Endometrial microvascular endothelial cells (primary cell): Measurements from ENCODE around the gene CHAD. TPM values are rescaled to one million over a fixed set of nuclear protein-coding genes. Genes with fewer than 3 reads are reported as not detected.
"Not testable (repeated sequence)": the region's sequence is repeated elsewhere in the genome, so short reads cannot be mapped to it uniquely, and the experiment has no call there.

ENCODE experiments used
- in situ Hi-C: cut with HindIII; loops from 2 replicates; pipeline ENCODE4 v1.10.0; 2017; ENCODE audit warnings: low sequenced_read_pairs, low pct_unique_long_range_greater_than_20kb; ENCODE audit errors: inconsistent ontology term
- total RNA-seq: library from RNA; depleted of rRNA; stranded (reverse); fragments of >200 nt; gene quantifications from one replicate; pipeline ENCODE4 v1.2.3, GENCODE V29; 2015; ENCODE audit errors: inconsistent ontology term

Gene CHAD
- total RNA-seq, 1 donor from 2014 or later = not detected

DNA sequence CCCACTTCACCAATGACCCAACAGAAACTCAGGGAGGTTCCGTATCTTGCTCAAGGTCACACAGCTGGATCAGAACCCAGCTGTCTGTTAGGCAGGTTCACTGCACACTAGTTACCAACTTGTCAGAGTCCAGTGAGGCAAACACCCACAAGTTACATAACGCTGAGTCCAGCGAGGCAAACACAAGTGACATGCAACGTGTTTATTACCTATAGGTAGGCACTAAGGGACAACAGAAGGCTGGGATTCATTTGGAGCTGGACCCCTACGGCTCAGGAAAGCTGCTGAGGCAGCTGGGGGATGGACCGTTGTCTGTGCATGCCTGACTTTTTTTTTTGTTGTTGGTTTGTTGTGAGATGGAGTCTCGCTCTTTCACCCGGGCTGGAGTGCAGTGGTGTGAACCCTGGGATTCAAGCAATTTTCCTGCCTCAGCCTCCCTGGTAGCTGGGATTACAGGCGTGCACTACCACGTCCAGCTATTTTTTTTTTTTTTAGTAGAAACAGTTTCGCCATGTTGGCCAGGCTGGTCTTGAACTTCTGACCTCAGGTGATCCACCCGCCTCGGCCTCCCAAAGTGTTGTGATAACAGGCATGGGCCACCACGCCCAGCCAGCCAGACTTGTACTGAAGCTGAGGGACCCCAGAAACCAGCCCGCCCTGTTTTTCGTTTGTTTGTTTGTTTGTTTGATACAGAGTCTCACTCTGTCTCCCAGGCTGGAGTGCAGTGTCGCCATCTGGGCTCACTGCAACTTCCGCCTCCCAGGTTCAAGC, 8.1 kb upstream of the CHAD start:
- in situ Hi-C loops = no loop called here

DNA sequence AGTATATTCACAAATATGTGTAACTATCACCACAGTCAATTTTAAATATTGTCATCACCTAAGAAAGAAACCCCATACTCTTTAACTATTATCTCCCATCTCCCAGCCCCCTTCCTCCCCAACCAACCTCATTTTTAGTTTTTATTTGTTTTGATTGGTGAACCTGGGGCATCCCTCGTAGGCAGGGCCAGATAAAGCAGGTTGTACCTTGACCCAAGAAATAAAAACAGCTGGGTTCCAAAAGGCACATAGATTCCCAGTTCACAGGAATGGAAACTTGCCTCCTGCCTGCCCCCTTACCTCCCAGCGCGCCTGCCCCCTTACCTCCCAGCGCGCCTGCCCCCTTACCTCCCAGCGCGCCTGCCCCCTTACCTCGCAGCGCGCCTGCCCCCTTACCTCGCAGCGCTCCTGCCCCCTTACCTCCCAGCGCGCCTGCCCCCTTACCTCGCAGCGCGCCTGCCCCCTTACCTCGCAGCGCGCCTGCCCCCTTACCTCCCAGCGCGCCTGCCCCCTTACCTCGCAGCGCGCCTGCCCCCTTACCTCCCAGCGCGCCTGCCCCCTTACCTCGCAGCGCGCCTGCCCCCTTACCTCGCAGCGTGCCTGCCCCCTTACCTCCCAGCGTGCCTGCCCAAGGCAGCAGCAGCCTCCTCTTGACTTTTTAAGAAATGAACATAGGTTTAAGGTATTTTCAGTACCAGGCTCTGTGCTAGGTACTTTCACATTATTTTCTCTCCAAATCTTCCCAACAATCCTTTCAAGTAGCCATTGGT, 7.3 kb upstream of the CHAD start:
- in situ Hi-C loops = not testable (repeated sequence)

DNA sequence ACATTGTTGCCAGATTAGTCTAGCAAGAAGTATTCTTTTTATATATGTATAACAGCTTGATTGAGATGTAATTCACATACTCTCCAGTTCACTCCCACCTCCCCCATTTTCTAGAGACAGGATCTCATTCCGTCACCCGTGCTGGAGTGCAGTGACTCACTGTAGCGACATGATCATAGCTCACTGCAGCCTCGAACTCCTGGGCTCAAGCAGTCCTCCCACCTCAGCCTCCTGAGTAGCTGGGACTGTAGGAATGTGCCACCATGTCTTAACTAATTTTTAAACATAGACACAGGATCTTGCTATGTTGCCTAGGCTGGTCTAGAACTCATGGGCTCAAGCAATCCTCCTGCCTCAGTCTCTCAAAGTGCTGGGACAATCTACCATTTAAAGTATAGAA, 6.7 kb upstream of the CHAD start:
- in situ Hi-C loops = no loop called here

DNA sequence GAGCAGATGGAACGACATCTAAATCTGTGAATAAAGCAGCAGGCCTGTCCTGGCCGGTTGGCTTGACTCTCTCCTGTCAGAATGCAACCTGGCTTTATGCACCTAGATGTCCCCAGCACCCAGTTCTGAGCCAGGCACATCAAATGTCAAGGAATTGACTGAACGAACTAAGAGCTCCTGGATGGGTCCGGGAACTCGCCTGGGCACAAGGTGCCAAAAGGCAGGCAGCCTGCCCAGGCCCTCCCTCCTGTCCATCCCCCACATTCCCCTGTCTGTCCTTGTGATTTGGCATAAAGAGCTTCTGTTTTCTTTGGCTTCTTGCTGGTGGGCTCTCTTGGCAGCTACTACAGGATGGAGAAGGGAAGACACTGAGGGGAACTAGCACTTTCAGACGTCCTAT, 5.8 kb upstream of the CHAD start:
- in situ Hi-C loops = no loop called here

DNA sequence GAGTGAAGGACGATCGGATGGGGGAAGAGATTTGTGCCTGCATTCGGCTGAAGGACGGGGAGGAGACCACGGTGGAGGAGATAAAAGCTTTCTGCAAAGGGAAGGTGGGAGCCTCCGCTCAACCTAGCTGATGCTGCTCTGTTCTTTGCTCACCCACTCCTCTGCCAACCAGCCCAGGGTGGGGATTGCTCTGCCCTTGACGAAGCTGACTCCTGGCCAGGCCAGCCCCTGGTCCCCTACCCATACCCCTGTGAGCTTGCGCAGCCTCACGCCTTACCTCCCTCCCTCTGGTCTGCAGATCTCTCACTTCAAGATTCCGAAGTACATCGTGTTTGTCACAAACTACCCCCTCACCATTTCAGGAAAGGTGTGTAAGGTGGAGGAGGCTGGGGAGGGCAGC, 5.2 kb upstream of the CHAD start:
- in situ Hi-C loops = no loop called here

DNA sequence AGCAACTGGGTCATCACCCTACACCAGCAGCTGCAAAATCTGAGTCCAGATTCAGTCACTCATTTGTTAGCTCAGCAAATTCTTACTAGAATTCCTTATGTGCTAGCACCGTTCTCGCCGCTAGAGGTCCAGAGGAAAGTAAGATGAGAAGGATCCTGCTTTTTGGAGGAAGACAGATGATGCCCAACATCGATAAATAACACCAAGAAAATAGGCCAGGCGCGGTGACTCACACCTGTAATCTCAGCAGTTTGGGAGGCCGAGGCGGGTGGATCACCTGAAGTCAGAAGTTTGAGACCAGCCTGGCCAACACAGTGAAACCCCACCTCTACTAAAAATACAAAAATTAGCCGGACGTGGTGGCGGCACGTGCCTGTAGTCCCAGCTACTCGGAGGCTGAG, 4.1 kb upstream of the CHAD start:
- in situ Hi-C loops = not testable (repeated sequence)

DNA sequence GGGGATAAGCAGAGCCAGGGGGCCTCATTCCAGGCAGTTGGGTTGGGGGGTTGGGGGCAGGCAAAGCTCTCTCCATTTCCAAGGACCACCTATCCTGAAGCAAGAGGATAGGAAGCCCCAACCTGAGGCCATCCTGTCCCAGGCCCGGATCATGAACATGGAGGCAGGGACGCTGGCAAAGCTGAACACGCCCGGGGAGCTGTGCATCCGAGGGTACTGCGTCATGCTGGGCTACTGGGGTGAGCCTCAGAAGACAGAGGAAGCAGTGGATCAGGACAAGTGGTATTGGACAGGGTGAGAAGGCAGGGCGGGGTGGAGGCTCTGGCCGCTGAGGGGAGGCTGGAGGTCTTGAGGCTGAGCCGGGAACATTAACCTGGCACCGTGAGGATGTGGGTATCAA, 3.6 kb upstream of the CHAD start:
- in situ Hi-C loops = no loop called here

DNA sequence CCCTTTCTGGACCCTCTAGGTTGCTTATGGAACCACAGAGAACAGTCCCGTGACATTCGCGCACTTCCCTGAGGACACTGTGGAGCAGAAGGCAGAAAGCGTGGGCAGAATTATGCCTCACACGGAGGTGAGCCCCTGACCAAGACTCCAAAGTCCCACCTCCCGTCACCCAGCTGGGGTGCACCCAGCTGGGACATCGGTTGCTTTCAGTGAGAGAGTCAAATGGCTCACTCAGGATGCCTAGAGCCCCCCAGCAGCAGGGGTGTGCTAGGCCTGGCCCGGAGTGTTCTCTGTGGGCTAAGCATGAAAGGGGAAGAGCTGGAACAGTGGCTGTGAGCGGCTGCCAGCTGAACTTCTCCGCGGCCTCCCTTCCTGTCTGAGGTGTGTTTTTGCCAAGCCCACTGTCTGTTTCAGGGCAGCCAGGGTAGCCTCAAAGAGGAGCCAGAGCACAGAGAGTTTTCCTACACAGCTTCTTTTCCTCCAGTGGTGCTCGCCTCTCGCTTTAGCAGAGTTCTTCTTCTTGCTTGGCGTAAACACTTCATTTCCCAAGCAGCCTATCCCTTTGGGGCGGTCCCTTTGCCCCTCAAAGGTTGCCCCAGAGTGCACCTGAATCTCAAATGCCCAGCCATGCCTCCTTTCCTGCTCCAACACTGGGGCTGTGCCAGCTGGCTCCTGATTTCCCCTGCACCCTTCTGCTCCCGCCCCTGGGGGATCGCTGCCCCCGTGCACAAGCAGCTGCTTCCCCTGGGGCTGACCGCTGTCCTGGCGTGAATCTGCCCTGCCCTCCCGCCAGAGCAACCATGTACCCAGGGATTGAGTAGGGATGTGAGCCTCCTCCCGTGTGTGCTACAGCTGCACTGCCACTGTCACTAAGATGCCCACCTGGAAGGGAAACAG, 2.6 kb upstream of the CHAD start:
- in situ Hi-C loops = no loop called here

DNA sequence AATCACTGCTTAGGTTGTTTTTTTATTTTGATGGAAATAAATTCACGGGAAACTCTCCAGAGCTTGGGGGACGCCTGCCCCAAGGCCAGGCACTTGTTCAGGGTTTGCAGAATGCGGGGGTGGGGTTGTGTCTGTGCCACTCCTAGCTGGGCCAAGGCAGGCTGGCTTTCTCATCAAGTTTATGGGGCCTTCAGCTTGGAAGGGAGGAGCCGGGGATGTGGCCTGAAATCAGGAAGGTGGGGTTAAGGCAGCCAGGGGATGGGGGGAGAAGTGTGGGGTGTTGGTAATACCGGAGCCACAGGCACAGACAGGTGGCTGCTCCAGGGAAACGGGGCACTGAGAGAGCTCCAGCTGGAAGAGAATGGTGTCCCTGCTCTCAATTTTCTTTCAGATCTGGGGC, 1.7 kb upstream of the CHAD start:
- in situ Hi-C loops = no loop called here

DNA sequence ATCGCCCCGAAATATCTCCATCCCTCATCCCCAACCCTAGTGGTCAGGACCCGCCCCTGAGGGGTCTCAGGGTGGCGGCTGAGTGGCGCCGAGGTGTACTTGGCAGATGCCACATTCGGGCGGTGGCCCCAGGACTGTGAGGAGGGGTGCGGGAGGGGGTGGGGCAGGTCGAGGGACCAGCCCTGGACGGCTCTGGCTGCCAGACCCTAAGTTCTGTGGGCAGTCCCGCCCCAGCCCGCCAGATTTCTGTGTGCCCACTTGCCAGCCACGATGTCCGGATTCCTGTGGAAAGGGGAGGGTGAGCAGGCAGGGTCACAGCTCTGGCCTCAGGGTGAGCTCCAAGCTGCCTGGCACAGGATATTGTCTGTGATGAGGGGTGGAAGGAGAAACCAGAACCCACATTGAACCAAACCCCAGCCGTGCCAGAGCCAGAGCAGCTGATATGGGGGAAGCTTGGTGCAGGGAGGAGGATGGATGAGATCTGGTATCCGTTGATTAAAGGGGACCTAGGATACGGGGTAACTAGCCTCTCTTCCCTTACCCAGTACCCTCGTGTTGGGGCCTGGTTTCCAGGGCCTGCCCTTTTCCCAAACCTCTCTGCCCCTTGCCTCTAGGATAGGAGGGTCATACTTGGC, 1.1 kb upstream of the CHAD start:
- in situ Hi-C loops = no loop called here

DNA sequence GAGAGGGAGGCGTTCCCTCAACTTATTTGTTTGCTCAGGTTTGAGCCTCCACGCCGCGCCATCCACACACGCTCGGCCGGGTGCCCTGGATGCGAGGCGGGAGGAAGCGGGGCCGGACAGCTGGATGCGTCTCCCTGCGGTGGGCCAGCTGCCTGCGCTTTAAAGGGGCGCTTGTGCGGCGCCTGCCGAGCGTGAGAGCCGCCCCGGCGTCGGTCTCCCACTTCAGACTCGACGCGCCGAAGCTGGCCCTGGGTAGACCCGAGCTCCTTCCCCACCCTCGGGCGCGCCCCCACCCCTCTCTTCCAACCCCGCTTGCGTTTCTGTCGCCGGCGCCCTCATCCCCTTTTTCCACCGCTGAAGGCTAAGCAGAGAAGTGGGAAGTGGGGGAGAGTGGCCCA, 527 bp upstream of the CHAD start:
- in situ Hi-C loops = no loop called here

DNA sequence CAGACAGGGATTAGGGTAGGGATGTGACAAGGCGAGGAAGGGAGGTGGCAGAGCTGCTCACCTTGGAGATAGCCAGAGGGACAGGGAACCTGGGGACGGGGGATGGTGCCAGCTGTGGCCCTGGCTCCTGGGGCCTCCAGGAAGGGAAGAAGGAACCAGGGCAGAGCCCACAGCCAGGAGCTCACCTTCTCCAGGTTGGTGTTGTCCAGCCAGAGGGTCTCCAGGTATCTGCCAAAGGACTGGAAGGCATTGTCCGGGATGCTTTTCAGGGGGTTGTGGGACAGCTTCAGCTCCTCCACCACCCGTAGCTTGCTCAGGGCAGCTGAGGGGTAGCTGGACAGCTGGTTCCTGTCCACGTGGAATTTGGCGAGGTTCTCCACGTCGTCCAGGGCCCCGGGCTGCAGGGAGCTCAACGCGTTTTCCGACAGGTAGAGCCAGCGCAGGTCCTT, 801 bp downstream of the CHAD start:
- in situ Hi-C loops = no loop called here

DNA sequence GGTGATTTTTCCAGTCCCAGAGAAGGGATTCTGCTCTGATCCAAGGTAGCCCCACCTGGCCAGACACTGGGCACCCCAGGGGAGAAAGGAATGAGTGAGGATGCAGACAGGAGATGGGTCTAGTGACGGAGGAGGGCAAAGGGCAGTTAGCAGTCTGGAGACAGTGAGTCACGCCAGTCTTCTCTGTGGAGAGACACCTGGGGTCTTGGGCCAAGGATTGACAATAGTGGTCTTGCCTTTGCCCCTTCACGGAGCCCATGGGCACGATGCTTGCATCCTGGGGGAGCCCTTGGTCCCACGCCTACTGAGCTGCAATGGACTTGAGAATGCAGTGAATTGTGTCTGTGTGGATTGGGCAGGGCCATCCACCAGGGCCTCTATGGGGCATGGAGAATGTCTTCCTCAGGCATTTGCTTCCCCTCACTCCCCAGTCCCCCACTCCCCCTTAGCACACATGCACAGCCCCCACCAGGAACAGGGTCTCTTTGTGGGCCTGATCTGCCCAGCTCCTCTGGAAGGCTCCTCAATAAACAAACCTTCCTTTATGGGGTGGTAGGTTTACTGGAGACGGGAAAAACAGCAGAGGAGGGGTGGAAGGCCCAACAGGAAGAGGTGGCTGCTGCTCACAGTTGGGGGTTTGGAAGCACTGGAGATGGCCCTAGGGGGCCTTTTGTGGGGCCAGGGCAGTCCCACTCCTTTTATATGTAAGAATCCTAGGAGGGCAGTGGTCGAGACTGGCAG, 1.4 kb downstream of the CHAD start:
- in situ Hi-C loops = no loop called here

DNA sequence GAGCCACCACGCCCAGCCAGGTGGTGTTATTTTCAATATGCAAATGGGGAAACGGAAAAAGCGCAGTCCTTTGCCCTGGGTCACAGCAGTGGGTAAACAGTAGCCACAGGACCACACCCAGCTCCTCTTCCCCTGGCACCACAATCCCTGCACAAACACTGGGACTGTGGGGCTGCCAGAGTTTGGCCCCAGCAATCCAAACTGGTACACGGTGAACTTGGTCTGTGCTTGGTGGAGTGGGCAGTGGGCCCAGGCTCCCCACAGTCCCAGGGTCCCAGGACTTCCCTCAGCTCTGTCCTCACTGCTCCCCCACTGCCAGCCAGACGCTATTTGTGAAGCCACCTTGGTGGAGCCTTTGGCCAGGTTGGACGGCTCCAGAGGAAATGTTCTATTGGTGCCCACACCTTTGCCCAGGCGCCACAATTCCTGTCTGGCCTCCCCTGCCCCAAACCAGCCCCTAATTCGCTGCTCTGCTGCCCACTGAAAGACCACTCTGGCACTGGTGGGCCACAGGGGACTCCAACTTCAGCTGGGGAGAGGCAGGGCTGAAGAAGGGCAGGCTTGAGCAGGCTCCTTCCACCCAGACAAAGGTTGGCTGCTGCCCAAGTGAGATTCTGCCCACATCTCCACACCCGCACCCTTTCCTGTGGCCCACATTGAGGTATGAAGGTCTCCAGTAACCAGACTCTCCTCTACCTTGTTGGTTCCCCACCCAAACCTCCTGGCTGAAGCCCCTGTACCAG, 2.1 kb downstream of the CHAD start:
- in situ Hi-C loops = no loop called here

DNA sequence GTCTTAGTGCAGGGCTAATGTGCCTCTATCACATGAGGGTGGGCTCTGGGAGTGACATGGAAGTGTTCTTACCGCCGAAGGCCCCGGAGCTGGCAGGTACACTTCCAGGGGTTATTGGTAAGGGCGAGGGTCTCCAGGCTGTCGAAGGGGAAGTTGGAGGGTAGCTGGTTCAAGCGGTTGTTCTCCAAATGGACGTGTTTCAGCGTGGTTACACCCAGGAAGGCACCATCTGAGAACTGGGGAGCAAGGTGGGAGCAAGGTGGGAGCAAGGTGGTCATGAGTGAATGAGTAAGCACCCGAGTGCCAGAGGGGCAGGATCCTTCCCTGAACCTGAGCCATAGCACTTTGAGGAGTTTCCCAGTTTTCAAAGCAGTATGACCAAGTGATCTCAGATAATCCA, 3.0 kb downstream of the CHAD start:
- in situ Hi-C loops = no loop called here

DNA sequence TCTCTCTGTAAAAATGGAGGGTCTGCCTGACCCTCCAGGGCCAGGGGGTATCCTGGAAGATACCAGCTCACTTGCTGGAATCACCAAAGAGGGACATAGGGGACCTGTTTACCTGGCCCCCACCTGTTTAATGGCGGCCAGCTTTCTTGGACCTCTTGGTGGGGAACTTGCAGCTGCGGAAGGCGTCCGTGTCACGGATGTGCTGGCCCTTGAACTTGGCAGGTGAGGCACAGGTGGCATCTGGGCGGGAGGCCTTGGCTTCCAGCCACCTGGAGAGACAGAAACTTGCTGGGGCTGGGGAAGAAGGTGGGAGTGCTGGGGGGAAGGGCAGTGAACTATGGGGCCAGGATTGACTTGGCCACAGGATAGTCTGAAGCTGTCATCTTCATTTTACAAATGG, 3.5 kb downstream of the CHAD start:
- in situ Hi-C loops = no loop called here

DNA sequence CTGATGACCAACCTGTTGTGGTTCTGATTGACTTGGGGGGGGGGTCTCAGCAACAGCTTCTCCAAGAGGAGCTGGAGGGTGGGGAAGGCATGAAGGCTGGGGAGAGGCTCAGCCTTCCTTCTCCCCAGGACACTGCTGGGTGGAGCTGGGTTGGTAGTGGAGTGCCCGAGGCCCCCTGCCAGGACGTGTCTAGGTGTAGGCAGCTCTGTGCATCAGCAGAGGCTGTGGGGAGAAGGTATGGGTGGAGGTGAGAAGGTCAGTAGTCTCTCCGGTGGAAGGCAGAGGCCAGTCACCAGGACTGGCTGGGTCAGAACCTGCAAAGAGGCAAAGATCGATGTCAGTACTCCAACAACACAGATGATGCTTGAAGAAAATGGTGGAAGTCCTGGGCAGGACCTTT, 3.9 kb downstream of the CHAD start:
- in situ Hi-C loops = no loop called here

DNA sequence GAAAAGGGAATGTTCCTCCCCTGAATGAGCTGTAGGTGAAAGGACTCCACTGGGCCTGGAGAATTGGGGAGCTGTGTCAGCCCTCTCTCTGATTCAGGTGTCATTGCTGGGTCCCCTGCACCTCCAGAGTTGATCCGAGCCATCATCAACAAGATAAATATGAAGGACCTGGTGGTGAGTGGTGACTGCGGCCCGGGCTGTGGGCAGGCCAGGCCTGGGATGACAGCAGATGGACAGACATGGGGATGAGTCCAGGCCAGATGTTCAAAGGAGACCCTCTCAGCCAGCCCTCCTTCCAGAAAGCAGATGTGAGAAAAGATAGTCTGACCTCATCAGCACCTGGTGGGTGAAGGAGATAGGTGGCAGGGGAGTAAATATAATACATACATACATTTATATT, 4.6 kb downstream of the CHAD start:
- in situ Hi-C loops = no loop called here
